ENCODE results near the gene DMBX1. TPM values are rescaled to one million over a fixed set of nuclear protein-coding genes. Genes with fewer than 3 reads are reported as not detected.

The DMBX1 gene
- total and polyA plus RNA-seq, 9 of the 15 experiments (the other 6 are each of a cell fraction or from before 2014, with no cell fraction given) = 0.25 to 4.3 (median 1.0) TPM

DNA sequence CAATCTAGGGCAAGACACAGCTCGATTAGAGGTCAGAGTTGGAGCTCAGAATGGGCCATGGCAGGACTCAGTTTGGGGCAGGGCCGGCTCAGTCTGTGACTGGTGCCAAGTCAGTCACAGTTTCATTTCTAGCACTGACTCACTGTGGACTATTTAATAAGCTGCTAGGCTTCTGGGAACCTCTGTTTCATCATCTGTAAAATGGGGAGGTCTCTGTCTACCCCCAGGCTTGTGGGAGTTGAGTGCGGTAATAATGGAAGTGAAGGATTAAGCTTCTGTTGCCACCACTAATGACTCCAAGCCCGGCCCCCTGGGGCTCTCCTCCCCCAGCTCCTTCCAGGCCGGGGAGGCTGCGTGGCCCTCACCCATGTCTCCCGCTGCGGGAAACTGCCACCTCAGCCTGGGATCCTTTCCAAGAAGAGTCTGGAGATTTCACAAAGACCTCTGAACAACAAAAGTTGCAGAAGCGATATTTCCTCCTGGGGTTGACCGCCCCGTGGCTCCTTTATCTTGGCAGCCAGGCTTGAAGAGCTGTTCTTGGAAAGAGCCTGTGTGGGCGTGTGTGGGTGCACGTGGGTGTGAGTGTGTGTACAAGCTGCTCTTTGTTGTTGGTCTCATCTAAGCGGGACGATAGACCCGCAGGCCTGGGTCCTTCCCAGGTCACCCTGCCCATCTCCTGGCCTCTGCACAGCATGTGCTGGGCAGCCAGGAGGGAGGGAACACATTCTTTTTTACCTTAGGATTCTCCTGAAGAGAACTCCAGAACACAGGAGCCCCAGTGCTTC is 32.7 kb downstream of the DMBX1 start (continued):
- TF ChIP-seq TGIF2 (CRISPR knock-in tag; IDR thresholded peaks at IDR 0.05) (no peak), ZNF134 (CRISPR knock-in tag; conservative IDR thresholded peaks at IDR 0.05) (no peak), ZC3H11A (IDR thresholded peaks at IDR 0.05; ENCODE audit: low read depth, low read length) (no peak), CEBPG (CRISPR knock-in tag; IDR thresholded peaks at IDR 0.05) (peak; percentile 6; the same call in 1 of the 2 replicates), CEBPG (tag; conservative IDR thresholded peaks at IDR 0.05 in 1 of 2, IDR thresholded peaks at IDR 0.05 in 1 of 2) (peak; percentile 80 to 88), GATA2 (CRISPR knock-in tag; IDR thresholded peaks at IDR 0.05) (peak; percentile 93), MEF2D (tag; conservative IDR thresholded peaks at IDR 0.05; ENCODE audit: low read depth) (peak; percentile 77), NFATC3 (IDR thresholded peaks at IDR 0.05) (no peak), CREB5 (CRISPR knock-in tag; IDR thresholded peaks at IDR 0.05) (no peak), ZNF197 (CRISPR knock-in tag; IDR thresholded peaks at IDR 0.05; ENCODE audit: low read depth) (no peak), XRCC5 (IDR thresholded peaks at IDR 0.05; ENCODE audit: low read depth, low read length) (peak; percentile 8), MAFF (IDR thresholded peaks at IDR 0.05; ENCODE audit: low read length) (peak; percentile 53; the same call in 1 of the 2 replicates), MECOM (CRISPR knock-in tag; IDR thresholded peaks at IDR 0.05) (no peak), ZNF740 (CRISPR knock-in tag; IDR thresholded peaks at IDR 0.05) (no peak), ZNF740 (tag; IDR thresholded peaks at IDR 0.05) (no peak), MAFG (tag; conservative IDR thresholded peaks at IDR 0.05) (no peak; the same call in none of the 2 replicates), RB1 (IDR thresholded peaks at IDR 0.05; ENCODE audit: low read depth) (0 out of 2 replicates have a peak, but pooled peaks have one; percentile 47), ZNF175 (CRISPR knock-in tag; IDR thresholded peaks at IDR 0.05; ENCODE audit: low read depth) (peak; percentile 79), ZNF140 (CRISPR knock-in tag; IDR thresholded peaks at IDR 0.05) (no peak), ZNF124 (CRISPR knock-in tag; IDR thresholded peaks at IDR 0.05) (no peak), MITF (IDR thresholded peaks at IDR 0.05) (peak; percentile 77), EP300 (IDR thresholded peaks at IDR 0.05; ENCODE audit: low read length) (peak; percentile 95), OTX1 (CRISPR knock-in tag; IDR thresholded peaks at IDR 0.05) (no peak; the same call in 1 of the 2 replicates), FOXA3 (CRISPR knock-in tag; conservative IDR thresholded peaks at IDR 0.05 in 1 of 2, IDR thresholded peaks at IDR 0.05 in 1 of 2) (peak; percentile 46 to 60; a peak in 2 of 4 replicates)
- TF ChIP-seq, protein P1, sequence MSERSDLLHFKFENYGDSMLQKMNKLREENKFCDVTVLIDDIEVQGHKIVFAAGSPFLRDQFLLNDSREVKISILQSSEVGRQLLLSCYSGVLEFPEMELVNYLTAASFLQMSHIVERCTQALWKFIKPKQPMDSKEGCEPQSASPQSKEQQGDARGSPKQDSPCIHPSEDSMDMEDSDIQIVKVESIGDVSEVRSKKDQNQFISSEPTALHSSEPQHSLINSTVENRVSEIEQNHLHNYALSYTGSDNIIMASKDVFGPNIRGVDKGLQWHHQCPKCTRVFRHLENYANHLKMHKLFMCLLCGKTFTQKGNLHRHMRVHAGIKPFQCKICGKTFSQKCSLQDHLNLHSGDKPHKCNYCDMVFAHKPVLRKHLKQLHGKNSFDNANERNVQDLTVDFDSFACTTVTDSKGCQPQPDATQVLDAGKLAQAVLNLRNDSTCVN (CRISPR knock-in tag; IDR thresholded peaks at IDR 0.05) = no peak
